Adrenal gland (tissue), 12 donors: ENCODE data around the gene ALPG. TPM values are rescaled to one million over a fixed set of nuclear protein-coding genes. Genes with fewer than 3 reads are reported as not detected.
A peak's percentile ranks its signal among the peaks of the same experiment; 100 is the strongest.
"Not testable (repeated sequence)": the region's sequence is repeated elsewhere in the genome, so short reads cannot be mapped to it uniquely, and the experiment has no call there.

Experiments used
- DNase-seq, 7 donors: peaks; one replicate each; pipeline ENCODE4 v3.0.0-alpha.2; 2019 to 2020
- H3K27ac ChIP-seq, 5 donors: fragments of 200-600 bp; sonication (generic) in 4 of 5; 1 replicate in 3 of 5; 2 replicates in 2 of 5; pipeline versions ENCODE4 v1.5.1 to v1.8.0; 2016 to 2020; ENCODE audit warnings: mild to moderate bottlenecking in 1 of 5
- H3K27me3 ChIP-seq: fragments of 200-600 bp; 2 replicates; pipeline ENCODE4 v1.8.0; 2021
- H3K36me3 ChIP-seq, 2 donors: fragments of 200-600 bp; replicated peaks in 1 of 2; 1 replicate in 1 of 2; 2 replicates in 1 of 2; pipeline versions ENCODE4 v1.5.1 to v1.8.0; 2018 to 2022
- H3K4me1 ChIP-seq, 2 donors: fragments of 200-600 bp; replicated peaks in 1 of 2; 1 replicate in 1 of 2; 2 replicates in 1 of 2; pipeline versions ENCODE4 v1.5.1 to v1.8.0; 2018 to 2021
- H3K4me3 ChIP-seq, 4 donors: fragments of 200-600 bp; sonication (generic) in 3 of 4; one replicate each; pipeline ENCODE4 v1.5.1; 2016 to 2018
- H3K9me3 ChIP-seq, 3 donors: fragments of 200-600 bp; sonication (generic) in 1 of 3; replicated peaks in 1 of 3; 1 replicate in 2 of 3; 2 replicates in 1 of 3; pipeline versions ENCODE4 v1.5.1 to v1.8.0; 2016 to 2021
- POLR2A ChIP-seq, 2 donors: fragments of 450-650 bp; IDR thresholded peaks; one replicate each; pipeline ENCODE4 v1.6.1; 2017; ENCODE audit warnings: antibody characterized with exemption in 2 of 2, mild to moderate bottlenecking in 2 of 2, moderate library complexity in 1 of 2
- WGBS, 4 donors: extraction: QIAGEN DNeasy Blood & Tissue Kit in 2 of 4; methylation state at CpG; one replicate each; pipeline versions ENCODE4 v1.1.5 to v1.1.7; 2013 to 2017; 5-methylcytosine and 5-hydroxymethylcytosine counted together
- intact Hi-C, 2 donors: fragments of 100-400 bp; cut with DNase I; formaldehyde crosslinking; loops; one replicate each; pipeline versions ENCODE4 v1.14.1 to v1.15.0; 2022 to 2023
- polyA plus RNA-seq, 3 donors: library from polyadenylated mRNA; stranded (reverse); fragments of 200-250 nt in 2 of 3; fragments of 350-450 nt in 1 of 3; fragmentation: Illumina TruSeq in 1 of 3; extraction: RNeasy Lipid Tissue Mini Kit (QIAGEN cat#74804) in 1 of 3; gene quantifications; one replicate each; pipeline ENCODE4 v1.2.3, GENCODE V29; 2013 to 2014
- total RNA-seq, 9 donors: library from RNA; depleted of rRNA in 4 of 9; stranded (reverse); fragments of >200 nt in 4 of 9; fragments of 120-200 nt in 1 of 9; fragmentation: NEBNext Ultra II Directional in 1 of 9; extraction: Animal tissue kit (Norgen Biotek cat#: 25700) in 1 of 9; gene quantifications; one replicate each; pipeline versions ENCODE4 v1.1.0 to v1.2.4, GENCODE V29; 2013 to 2023
- TF ChIP-seq, protein P1 (sequence below), 6 experiments: fragments of 450-650 bp in 4 of 6; fragments of 200-600 bp in 2 of 6; sonication (generic) in 1 of 6; IDR thresholded peaks; 1 replicate in 5 of 6; 2 replicates in 1 of 6; pipeline versions ENCODE4 v1.5.1 to v1.8.0; 2016 to 2021; ENCODE audit warnings: antibody characterized with exemption in 6 of 6, mild to moderate bottlenecking in 2 of 6, moderate library complexity in 1 of 6
- donor health status: healthy with polysubstance abuse.
- donor health status: Bipolar disorder and iron deficiency.
- donor health status: DM: yes; HTN: yes; CAD: no.
- donor health status: DM: no; HTN: no; CAD: no.
- donor health status: DM: no; HTN: no; CAD: no.
- donor health status: DM: yes; HTN: yes; CAD: no.

ALPG gene
- total and polyA plus RNA-seq, 12 donors: not detected

- TF ChIP-seq, protein P1, sequence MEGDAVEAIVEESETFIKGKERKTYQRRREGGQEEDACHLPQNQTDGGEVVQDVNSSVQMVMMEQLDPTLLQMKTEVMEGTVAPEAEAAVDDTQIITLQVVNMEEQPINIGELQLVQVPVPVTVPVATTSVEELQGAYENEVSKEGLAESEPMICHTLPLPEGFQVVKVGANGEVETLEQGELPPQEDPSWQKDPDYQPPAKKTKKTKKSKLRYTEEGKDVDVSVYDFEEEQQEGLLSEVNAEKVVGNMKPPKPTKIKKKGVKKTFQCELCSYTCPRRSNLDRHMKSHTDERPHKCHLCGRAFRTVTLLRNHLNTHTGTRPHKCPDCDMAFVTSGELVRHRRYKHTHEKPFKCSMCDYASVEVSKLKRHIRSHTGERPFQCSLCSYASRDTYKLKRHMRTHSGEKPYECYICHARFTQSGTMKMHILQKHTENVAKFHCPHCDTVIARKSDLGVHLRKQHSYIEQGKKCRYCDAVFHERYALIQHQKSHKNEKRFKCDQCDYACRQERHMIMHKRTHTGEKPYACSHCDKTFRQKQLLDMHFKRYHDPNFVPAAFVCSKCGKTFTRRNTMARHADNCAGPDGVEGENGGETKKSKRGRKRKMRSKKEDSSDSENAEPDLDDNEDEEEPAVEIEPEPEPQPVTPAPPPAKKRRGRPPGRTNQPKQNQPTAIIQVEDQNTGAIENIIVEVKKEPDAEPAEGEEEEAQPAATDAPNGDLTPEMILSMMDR (IDR thresholded peaks at IDR 0.05): peak; percentile 46 to 68 (median 54)
- TF ChIP-seq POLR2A (IDR thresholded peaks at IDR 0.05): no peak
- Histone ChIP-seq H3K36me3 (no peaks in the 10 kb centered on the region), H3K27me3 (no peaks in the 10 kb centered on the region), H3K27ac (peak overlapping the region in 2 of 5 donors; percentile 37 to 75), H3K9me3 (no peaks in the 10 kb centered on the region), H3K4me3 (no peak overlapping the region), H3K4me1 (peaks cover 5 to 6% of the 10 kb centered on the region in 2 donors)
- DNase-seq: peak; percentile 54 to 85 (median 80)
- WGBS, 4 donors: 78 to 100% (median 89%) methylated on average over 1 to 21 of the region's 21 CpGs
- intact Hi-C loops: loop anchor here in 1 of 2 donors (2.0 kb wide), 1 partner anchor 78 kb away; no protein-coding TSS in a partner anchor
Measured at GRCh38 chr2:232444409-232445148, 37.9 kb downstream of the ALPG start.

- not testable (repeated sequence) for H3K27me3 ChIP-seq, H3K36me3 ChIP-seq, DNase-seq, H3K27ac ChIP-seq, H3K4me3 ChIP-seq, H3K4me1 ChIP-seq, H3K9me3 ChIP-seq
- intact Hi-C loops: loop anchor here in 1 of 2 donors (2.0 kb wide), 1 partner anchor 77 kb away; no protein-coding TSS in a partner anchor
- WGBS, 4 donors: 84 to 86% (median 86%) methylated on average over 8 to 27 of the region's 29 CpGs
Measured at GRCh38 chr2:232445149-232445885, 38.7 kb downstream of the ALPG start.

DNA sequence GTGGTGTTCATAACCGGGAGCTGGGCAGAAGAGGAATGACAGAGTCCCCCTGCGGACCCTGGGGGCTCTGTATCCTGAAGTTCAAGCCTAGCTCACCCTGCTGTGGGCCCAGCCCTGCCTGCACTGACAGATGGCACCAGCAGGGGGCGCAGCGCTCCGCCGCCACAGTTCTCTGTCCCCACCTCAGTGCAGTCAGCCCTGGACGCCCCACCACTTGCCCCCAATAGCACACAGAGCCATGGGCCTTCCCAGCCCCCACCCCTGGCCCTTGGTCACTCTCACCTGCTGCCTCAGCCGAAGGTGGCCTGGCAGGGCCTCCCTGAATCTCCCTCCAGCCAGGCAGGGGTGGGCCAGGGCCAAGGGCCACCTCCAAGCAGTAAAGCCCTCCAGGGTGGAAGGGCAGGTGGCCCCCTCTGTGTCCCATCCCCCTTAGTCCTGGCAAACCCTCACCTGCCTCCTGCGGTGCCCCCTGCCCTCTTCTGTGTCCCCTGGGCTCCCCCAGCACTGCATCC, 39.7 kb downstream of the ALPG start:
- intact Hi-C loops: loop anchor here in 1 of 2 donors (2.0 kb wide), 1 partner anchor 74 kb away; the partner anchor contains the start of gene PRSS56
- TF ChIP-seq, protein P1 (IDR thresholded peaks at IDR 0.05): peak in 5 of 6 experiments; percentile 11 to 71 (median 50)
- not testable (repeated sequence) for H3K4me1 ChIP-seq, H3K27ac ChIP-seq, DNase-seq, H3K4me3 ChIP-seq, H3K36me3 ChIP-seq, H3K9me3 ChIP-seq, H3K27me3 ChIP-seq
- WGBS, 4 donors: 26 to 83% (median 42%) methylated on average over 1 to 6 of the region's 9 CpGs; no CpG with 5 or more reads in 1 of the 4 donors

DNA sequence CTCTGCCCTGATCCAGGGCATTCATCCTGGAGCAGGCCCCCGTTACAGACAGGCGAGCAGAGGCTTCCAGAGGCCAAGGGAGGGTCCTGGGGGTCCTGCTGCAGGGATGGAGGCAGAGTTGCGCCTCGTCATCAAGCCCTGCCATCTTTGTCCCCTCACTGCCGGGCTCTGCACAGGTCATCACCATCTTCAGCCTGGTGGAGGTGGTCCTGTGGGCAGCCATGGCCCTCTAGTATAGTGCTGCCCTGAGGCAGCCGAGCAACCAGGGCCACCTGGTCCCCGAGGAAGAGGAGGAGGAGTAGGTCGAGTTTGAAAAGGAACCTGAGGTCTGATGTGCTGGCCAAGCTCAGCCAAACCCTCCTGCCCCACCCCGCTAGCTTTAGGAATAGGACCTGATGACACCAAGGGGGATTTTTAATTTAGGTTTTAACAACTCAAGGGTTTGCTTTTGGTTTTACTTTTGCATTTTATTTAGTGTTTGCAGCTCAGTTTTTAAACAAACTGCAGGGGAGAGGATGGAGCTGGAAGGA, 40.5 kb downstream of the ALPG start:
- intact Hi-C loops: loop anchor here in 1 of 2 donors (2.0 kb wide), 1 partner anchor 74 kb away; the partner anchor contains the start of gene PRSS56
- Histone ChIP-seq H3K4me3 (no peak overlapping the region), H3K36me3 (no peaks in the 10 kb centered on the region), H3K27ac (no peak overlapping the region), H3K9me3 (no peaks in the 10 kb centered on the region), H3K4me1 (peaks cover 5 to 6% of the 10 kb centered on the region in 2 donors), H3K27me3 (no peaks in the 10 kb centered on the region)
- no peak for TF ChIP-seq POLR2A (IDR thresholded peaks at IDR 0.05)
- TF ChIP-seq, protein P1 (IDR thresholded peaks at IDR 0.05): no peak
- peak in 1 of 7 donors; percentile 31 for DNase-seq
- WGBS, 4 donors: 54 to 79% (median 70%) methylated on average over 3 to 9 of the region's 9 CpGs
